ENCODE results near the gene CLSTN2. TPM values are rescaled to one million over a fixed set of nuclear protein-coding genes. Genes with fewer than 3 reads are reported as not detected.

CLSTN2 gene
- total RNA-seq, 1 experiment from 2014 or later: 0.68 TPM

DNA sequence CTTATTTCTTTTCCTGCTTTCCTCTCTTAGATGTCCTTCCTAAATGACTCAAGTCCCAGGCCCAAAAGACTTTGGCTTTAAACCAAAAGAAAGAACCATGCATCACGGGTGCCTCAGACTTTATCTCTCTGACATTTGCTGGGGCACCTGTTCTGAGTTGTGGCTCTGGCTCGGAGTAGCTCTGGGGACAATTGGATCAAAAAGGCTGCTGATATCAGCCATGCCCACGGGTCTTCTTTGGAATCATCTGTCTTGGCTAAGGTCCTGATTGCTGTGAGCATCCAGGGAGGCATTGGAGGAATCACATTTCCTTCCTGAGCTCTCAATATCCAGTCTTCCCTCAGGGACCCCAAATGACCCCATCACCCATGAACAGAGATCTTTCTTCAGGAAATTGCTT, 59.9 kb downstream of the CLSTN2 start:
- no peak overlapping the region for H3K27ac Mint-ChIP-seq
- Histone ChIP-seq H3K27me3 (ENCODE audit: insufficient read depth, low read length) (no peaks in the 10 kb centered on the region), H3K23me2 (ENCODE audit: insufficient read length, low read depth, low read length, poor library complexity, severe bottlenecking) (no peaks in the 10 kb centered on the region), H4K91ac (ENCODE audit: insufficient read length, low read depth, low read length) (no peak overlapping the region), H3K14ac (ENCODE audit: insufficient read depth, low read length) (no peak overlapping the region), H3K79me2 (ENCODE audit: insufficient read depth, low read length) (no peaks in the 10 kb centered on the region), H3K9me3 (ENCODE audit: control insufficient read depth, low read depth, low read length) (no peaks in the 10 kb centered on the region), H3T11ph (ENCODE audit: low read length) (no peak overlapping the region), H3K27ac (ENCODE audit: insufficient read length, low read depth, low read length) (no peak overlapping the region), H3K4me1 (ENCODE audit: insufficient read depth, low read length) (no peaks in the 10 kb centered on the region), H3K4ac (ENCODE audit: low read depth, low read length) (no peak overlapping the region), H2AK5ac (ENCODE audit: insufficient read length, low read length) (no peak overlapping the region), H2BK120ac (ENCODE audit: low read depth, low read length, poor library complexity, severe bottlenecking) (no peak overlapping the region), H2BK5ac (ENCODE audit: insufficient read length, low read length) (no peak overlapping the region), H2BK12ac (ENCODE audit: insufficient read length, low read depth, low read length) (no peak overlapping the region), H3K56ac (ENCODE audit: insufficient read length, low read depth, low read length) (no peak overlapping the region), H3K4me2 (ENCODE audit: insufficient read depth, insufficient read length, low read length) (no peak overlapping the region), H3K18ac (ENCODE audit: insufficient read length, low read depth, low read length) (no peak overlapping the region), H2BK20ac (ENCODE audit: low read depth, low read length, poor library complexity, severe bottlenecking) (no peak overlapping the region), H3K23ac (ENCODE audit: insufficient read length, low read depth, low read length) (no peak overlapping the region), H3K79me1 (ENCODE audit: insufficient read depth, low read depth, low read length, poor library complexity, severe bottlenecking) (no peaks in the 10 kb centered on the region), H2BK15ac (ENCODE audit: low read depth, low read length) (no peak overlapping the region), H4K5ac (ENCODE audit: insufficient read length, low read depth, low read length) (no peak overlapping the region), H4K20me1 (ENCODE audit: control insufficient read depth, insufficient read depth, insufficient read length) (no peaks in the 10 kb centered on the region), H2AFZ (ENCODE audit: low read length) (no peak overlapping the region), H3K9ac (ENCODE audit: extremely low read depth, insufficient read length, low read length) (no peak overlapping the region), H4K8ac (replicated peaks; ENCODE audit: insufficient read length, low read depth, low read length) (no peak overlapping the region)
- peaks cover 11% of the 10 kb centered on the region for H3K27me3 Mint-ChIP-seq (ENCODE audit: low read depth)
- no peaks in the 10 kb centered on the region; a peak in 1 of 7 replicates for H3K36me3 Mint-ChIP-seq (ENCODE audit: insufficient read depth in 1 of 3, low read depth in 3 of 3)
- no peaks in the 10 kb centered on the region for H3K9me3 Mint-ChIP-seq
- no CpG with 5 or more reads among the region's 3 CpGs for WGBS (ENCODE audit: extremely low coverage, insufficient read length, low lambda C conversion rate)
- no peak for TF ChIP-seq CTCF (conservative IDR thresholded peaks at IDR 0.05)
- no peaks in the 10 kb centered on the region for H3K4me1 Mint-ChIP-seq
- no peak overlapping the region for H3K4me3 Mint-ChIP-seq
- DNase-seq: no peak

Data from H9 (cell line).